ENCODE results near the gene GLRX. TPM values are rescaled to one million over a fixed set of nuclear protein-coding genes. Genes with fewer than 3 reads are reported as not detected.

GLRX gene
- total and polyA plus RNA-seq, 12 donors: 51.6 to 156 (median 111) TPM

DNA sequence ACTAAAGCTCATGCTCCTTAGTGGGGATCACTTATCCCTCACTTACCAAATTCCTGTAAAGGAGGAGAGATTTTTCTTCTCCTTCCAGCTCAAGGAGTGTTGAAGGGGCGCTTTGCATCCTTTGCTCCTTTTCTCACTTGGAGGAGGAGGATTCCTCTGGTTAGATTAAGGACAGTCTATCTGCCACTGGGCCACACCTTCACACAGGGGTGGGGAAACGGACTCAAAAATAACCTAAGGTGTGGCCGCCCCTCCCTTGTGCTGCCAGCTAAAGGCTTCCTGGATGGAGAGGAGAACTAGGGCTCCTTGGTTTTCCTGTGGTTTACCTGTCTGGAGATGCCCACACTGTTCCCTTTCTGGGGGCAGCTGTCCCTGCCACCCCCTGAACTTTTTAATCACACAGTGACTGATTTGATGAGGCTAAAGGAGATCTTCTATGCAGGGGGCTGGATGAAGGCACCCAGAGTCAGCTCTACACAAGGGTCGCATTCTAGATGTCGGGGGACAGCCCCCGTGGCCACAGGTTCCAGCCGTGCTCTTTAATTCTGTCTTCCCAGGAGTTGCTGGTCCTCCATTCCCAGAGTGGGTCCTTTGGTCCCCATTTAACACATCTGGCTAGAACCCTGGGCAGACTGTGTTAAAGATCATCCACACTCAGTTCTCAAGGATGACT, 14.4 kb downstream of the GLRX start:
- ATAC-seq: peak in 2 of 8 donors; percentile 0 to 10
- TF ChIP-seq, protein P1, sequence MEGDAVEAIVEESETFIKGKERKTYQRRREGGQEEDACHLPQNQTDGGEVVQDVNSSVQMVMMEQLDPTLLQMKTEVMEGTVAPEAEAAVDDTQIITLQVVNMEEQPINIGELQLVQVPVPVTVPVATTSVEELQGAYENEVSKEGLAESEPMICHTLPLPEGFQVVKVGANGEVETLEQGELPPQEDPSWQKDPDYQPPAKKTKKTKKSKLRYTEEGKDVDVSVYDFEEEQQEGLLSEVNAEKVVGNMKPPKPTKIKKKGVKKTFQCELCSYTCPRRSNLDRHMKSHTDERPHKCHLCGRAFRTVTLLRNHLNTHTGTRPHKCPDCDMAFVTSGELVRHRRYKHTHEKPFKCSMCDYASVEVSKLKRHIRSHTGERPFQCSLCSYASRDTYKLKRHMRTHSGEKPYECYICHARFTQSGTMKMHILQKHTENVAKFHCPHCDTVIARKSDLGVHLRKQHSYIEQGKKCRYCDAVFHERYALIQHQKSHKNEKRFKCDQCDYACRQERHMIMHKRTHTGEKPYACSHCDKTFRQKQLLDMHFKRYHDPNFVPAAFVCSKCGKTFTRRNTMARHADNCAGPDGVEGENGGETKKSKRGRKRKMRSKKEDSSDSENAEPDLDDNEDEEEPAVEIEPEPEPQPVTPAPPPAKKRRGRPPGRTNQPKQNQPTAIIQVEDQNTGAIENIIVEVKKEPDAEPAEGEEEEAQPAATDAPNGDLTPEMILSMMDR (IDR thresholded peaks at IDR 0.05): no peak
- Histone ChIP-seq H3K4me3 (peak overlapping the region in 5 of 10 donors; percentile 7 to 31 (median 15)), H3K27me3 (no peaks in the 10 kb centered on the region), H3K36me3 (peaks cover 0 to 18% (median 0%) of the 10 kb centered on the region in 9 donors), H3K4me1 (peaks cover 11 to 73% (median 48%) of the 10 kb centered on the region in 9 donors), H3K27ac (peak overlapping the region; percentile 44 to 89 (median 83)), H3K9me3 (peaks cover 0 to 12% (median 0%) of the 10 kb centered on the region in 11 donors)
- no peak for DNase-seq
- WGBS, 2 donors: 71 to 72% methylated on average over 7 of the region's 7 CpGs
- intact Hi-C loops (cut with DNase I): loop anchor here in 1 of 10 donors (2.0 kb wide), 1 partner anchor 15 kb away; the partner anchor contains the start of gene GLRX

DNA sequence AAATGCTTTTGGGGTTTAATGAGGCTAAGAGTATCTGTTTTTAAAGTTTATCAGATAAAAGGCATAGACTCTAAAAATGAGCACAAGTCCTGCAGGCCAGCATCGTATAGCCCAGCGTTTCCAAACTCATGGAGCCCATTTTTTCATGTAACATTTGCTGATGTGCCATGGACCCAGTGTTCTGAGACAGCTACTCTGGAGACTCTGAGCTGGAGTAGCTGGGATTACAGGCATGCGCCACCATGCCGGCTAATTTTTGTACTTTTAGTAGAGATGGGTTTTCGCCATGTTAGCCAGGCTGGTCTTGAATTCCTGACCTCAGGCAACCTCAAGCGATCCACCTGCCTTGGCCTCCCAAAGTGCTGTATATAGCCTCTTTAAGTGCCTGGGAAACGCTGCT, 15.8 kb downstream of the GLRX start:
- Histone ChIP-seq H3K4me1 (peaks cover 5 to 73% (median 46%) of the 10 kb centered on the region in 9 donors), H3K27me3 (no peaks in the 10 kb centered on the region), H3K36me3 (peaks cover 0 to 6% (median 0%) of the 10 kb centered on the region in 9 donors), H3K4me3 (no peak overlapping the region), H3K27ac (peak overlapping the region in 4 of 10 donors; percentile 85 to 89 (median 86)), H3K9me3 (peaks cover 0 to 12% (median 0%) of the 10 kb centered on the region in 11 donors)
- ATAC-seq (no peak), DNase-seq (no peak)
- intact Hi-C loops (cut with DNase I): loop anchor here in 1 of 10 donors (2.0 kb wide), 1 partner anchor 16 kb away; no protein-coding TSS in a partner anchor
- 83 to 87% methylated on average over 7 of the region's 7 CpGs for WGBS, 2 donors
- TF ChIP-seq, protein P1 (IDR thresholded peaks at IDR 0.05): no peak

DNA sequence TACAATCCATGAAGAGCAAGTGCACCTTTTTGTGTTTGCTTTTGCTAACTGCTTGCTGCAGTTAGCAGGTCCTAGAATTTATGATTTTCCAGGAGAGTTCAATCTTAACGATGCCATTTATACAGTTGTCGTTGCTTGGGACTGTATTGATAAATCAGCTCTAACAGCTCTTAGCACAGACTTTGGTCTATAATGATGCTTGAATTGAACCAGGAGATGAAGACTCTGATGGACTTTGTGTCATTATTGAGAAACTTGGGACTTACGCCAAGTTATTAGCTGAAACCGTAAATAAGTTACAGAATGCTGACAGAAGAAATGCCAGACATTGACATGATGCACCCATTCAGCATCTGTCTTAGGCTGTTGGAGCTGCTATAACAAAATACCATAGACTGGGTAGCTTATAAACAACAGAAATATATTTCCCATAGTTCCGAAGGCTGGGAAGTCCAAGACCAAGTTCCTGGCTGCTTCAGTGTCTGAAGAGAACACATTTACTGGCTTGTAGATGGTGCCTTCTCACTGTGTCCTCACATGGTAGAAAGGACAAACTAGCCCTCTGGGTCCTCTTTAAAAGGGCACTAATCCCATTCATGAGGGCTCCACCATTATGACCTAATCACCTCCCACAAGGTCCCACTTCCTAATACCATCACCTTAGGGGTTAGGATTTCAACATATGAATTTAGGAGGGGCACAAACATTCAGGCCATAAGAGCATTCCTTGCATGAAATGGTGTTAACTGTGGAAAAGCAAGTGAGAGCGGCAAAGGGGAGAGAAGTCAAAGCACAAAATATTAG, 17.6 kb downstream of the GLRX start:
- Histone ChIP-seq H3K4me3 (no peak overlapping the region), H3K4me1 (peaks cover 5 to 64% (median 41%) of the 10 kb centered on the region in 9 donors), H3K27me3 (no peaks in the 10 kb centered on the region), H3K27ac (peak overlapping the region in 1 of 10 donors; percentile 85), H3K36me3 (peaks cover 0 to 6% (median 0%) of the 10 kb centered on the region in 9 donors), H3K9me3 (peaks cover 0 to 12% (median 0%) of the 10 kb centered on the region in 11 donors)
- DNase-seq (no peak), ATAC-seq (no peak)
- WGBS, 2 donors: 89 to 96% methylated on average over 6 of the region's 6 CpGs
- TF ChIP-seq, protein P1 (IDR thresholded peaks at IDR 0.05): no peak
- intact Hi-C loops (cut with DNase I): loop anchor here in 1 of 10 donors (5.0 kb wide), 1 partner anchor 32 kb away; no protein-coding TSS in a partner anchor
